PC-9 (cell line): Measurements from ENCODE around the gene MCTP1. TPM values are rescaled to one million over a fixed set of nuclear protein-coding genes. Genes with fewer than 3 reads are reported as not detected.

Experiments used
- BruUV-seq: library from RNA; stranded (reverse); fragments of 400-500 nt; replicated peaks from 2 replicates; lab custom pipeline; 2021; lab: Mats Ljungman, UMichigan
- CTCF ChIA-PET: fragments of 300-600 bp; sonication (Branson Sonifier 250); formaldehyde crosslinking; loops from one replicate; lab custom pipeline; 2022; ENCODE audit warnings: antibody characterized with exemption; lab: Charles Lee
- POLR2A ChIA-PET: fragments of 300-600 bp; sonication (Branson Sonifier 250); formaldehyde crosslinking; loops from one replicate; lab custom pipeline; 2022; ENCODE audit warnings: antibody characterized with exemption; ENCODE audit not compliant: unreplicated experiment; lab: Charles Lee
- DNase-seq, 2 experiments: peaks; one replicate each; pipeline versions ENCODE4 v3.0.0 to v3.0.0-alpha.2; 2015 to 2022; ENCODE audit warnings: mixed read lengths in 1 of 2
- H2AFZ ChIP-seq: fragments of 200-600 bp; sonication (generic); 2 replicates; pipeline ENCODE4 v1.8.1; 2017; ENCODE audit warnings: antibody characterized with exemption
- H3F3A ChIP-seq: fragments of 200-600 bp; sonication (generic); 2 replicates; pipeline ENCODE4 v1.8.1; 2017; ENCODE audit warnings: antibody characterized with exemption, mild to moderate bottlenecking, low read depth; ENCODE audit not compliant: insufficient read depth
- H3K27ac ChIP-seq: fragments of 200-600 bp; sonication (generic); 2 replicates; pipeline ENCODE4 v1.6.1; 2016; ENCODE audit warnings: mixed run types
- H3K27me3 ChIP-seq: fragments of 200-600 bp; sonication (generic); 2 replicates; pipeline ENCODE4 v1.6.1; 2016; ENCODE audit warnings: low read depth, mixed run types; ENCODE audit not compliant: insufficient read depth
- H3K36me3 ChIP-seq: fragments of 200-600 bp; sonication (generic); 2 replicates; pipeline ENCODE4 v1.6.1; 2016; ENCODE audit warnings: low read depth, mixed run types
- H3K4me1 ChIP-seq: fragments of 200-600 bp; sonication (generic); replicated peaks from 2 replicates; pipeline ENCODE4 v1.6.1; 2016; ENCODE audit warnings: mixed run types; ENCODE audit not compliant: insufficient read depth
- H3K4me2 ChIP-seq: fragments of 200-600 bp; sonication (generic); 2 replicates; pipeline ENCODE4 v1.6.1; 2017; ENCODE audit warnings: mixed run types
- H3K4me3 ChIP-seq: fragments of 200-600 bp; sonication (generic); 2 replicates; pipeline ENCODE4 v1.6.1; 2016; ENCODE audit warnings: mixed run types
- H3K79me2 ChIP-seq: fragments of 200-600 bp; sonication (generic); 2 replicates; pipeline ENCODE4 v1.6.1; 2017; ENCODE audit warnings: low read depth, mixed run types
- H3K9me2 ChIP-seq: fragments of 200-600 bp; sonication (generic); 2 replicates; pipeline ENCODE4 v1.8.1; 2017; ENCODE audit warnings: mild to moderate bottlenecking; ENCODE audit not compliant: insufficient read depth
- H3K9me3 ChIP-seq: fragments of 200-600 bp; sonication (generic); 2 replicates; pipeline ENCODE4 v1.8.1; 2016; ENCODE audit warnings: low read depth; ENCODE audit not compliant: insufficient read depth
- H4K20me1 ChIP-seq: fragments of 200-600 bp; sonication (generic); 2 replicates; pipeline ENCODE4 v1.8.1; 2017; ENCODE audit not compliant: insufficient read depth
- EZH2 ChIP-seq: fragments of 200-600 bp; sonication (generic); IDR thresholded peaks from 2 replicates; pipeline ENCODE4 v1.8.0; 2017; ENCODE audit warnings: antibody characterized with exemption, low read depth
- intact Hi-C: fragments of 100-400 bp; cut with micrococcal nuclease; formaldehyde crosslinking; loops from one replicate; pipeline ENCODE4 v1.10.0; 2022; ENCODE audit not compliant: unreplicated experiment
- total RNA-seq: library from RNA; stranded (reverse); gene quantifications from 2 replicates; pipeline ENCODE4 v1.2.3, GENCODE V29; 2021
- TF ChIP-seq, protein P1 (sequence below): fragments of 200-600 bp; sonication (generic); conservative IDR thresholded peaks from 2 replicates; pipeline ENCODE4 v1.6.1; 2017; ENCODE audit warnings: mixed run types, antibody characterized with exemption, mild to moderate bottlenecking, moderate library complexity

Gene MCTP1
- total RNA-seq, 1 experiment from 2014 or later = 3.9 TPM

DNA sequence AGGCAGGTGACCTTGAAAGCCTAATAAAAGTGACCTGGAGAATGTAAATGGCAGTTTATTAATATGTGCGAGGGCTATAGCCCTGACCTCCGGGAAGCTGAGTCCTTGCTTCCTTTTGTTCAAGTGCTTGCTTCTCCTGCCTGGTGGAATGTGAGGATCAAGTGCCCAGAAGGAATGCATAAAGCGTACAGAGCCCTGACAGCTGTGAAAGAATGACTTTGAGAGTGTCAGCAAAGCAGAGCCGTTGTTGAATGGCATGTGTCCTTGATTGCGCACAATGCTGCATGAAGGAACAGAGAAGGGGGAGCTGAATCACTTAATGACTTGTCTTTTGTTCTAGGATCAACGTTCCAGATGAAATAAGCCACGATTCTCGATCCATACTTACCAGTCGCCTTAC, 533.4 kb downstream of the MCTP1 start:
- Histone ChIP-seq H3K4me2 (no peak overlapping the region), H2AFZ (no peak overlapping the region), H3K9me3 (no peaks in the 10 kb centered on the region), H3F3A (no peaks in the 10 kb centered on the region), H3K9me2 (no peaks in the 10 kb centered on the region), H3K4me3 (no peak overlapping the region), H3K27me3 (no peaks in the 10 kb centered on the region), H3K36me3 (no peaks in the 10 kb centered on the region), H3K4me1 (no peaks in the 10 kb centered on the region), H3K79me2 (no peaks in the 10 kb centered on the region), H3K27ac (no peak overlapping the region), H4K20me1 (no peaks in the 10 kb centered on the region)
- CTCF ChIA-PET = no interaction called here
- TF ChIP-seq, protein P1, sequence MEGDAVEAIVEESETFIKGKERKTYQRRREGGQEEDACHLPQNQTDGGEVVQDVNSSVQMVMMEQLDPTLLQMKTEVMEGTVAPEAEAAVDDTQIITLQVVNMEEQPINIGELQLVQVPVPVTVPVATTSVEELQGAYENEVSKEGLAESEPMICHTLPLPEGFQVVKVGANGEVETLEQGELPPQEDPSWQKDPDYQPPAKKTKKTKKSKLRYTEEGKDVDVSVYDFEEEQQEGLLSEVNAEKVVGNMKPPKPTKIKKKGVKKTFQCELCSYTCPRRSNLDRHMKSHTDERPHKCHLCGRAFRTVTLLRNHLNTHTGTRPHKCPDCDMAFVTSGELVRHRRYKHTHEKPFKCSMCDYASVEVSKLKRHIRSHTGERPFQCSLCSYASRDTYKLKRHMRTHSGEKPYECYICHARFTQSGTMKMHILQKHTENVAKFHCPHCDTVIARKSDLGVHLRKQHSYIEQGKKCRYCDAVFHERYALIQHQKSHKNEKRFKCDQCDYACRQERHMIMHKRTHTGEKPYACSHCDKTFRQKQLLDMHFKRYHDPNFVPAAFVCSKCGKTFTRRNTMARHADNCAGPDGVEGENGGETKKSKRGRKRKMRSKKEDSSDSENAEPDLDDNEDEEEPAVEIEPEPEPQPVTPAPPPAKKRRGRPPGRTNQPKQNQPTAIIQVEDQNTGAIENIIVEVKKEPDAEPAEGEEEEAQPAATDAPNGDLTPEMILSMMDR = no peak
- TF ChIP-seq EZH2 = no peak
- intact Hi-C loops = no loop called here
- DNase-seq = no peak
- POLR2A ChIA-PET = no interaction called here
- no TSS peak for BruUV-seq

DNA sequence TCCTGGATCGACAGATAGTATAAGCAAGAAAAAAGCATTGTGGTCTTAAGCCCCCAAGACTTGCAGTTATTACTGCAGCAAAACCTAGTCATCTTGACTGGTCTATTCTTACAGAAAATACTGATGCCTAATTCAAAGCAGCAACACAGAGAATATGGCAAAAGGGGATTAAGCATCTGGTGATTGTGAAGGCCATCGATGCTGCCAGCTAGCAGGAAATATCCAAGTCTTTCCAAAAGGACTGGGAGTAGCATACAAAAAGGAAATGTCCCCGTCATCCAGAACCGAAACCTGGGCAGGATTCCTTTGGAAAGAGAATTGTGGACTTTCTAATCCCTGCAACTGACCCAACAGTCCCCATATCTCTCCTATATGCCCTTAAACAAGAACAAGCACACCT, 534.2 kb downstream of the MCTP1 start:
- no peaks in the 10 kb centered on the region for H3K36me3 ChIP-seq
- CTCF ChIA-PET = no interaction called here
- no peaks in the 10 kb centered on the region for H3K4me1 ChIP-seq
- BruUV-seq = no TSS peak
- no peak for DNase-seq
- POLR2A ChIA-PET = no interaction called here
- H3K79me2 ChIP-seq = no peaks in the 10 kb centered on the region
- H3K9me2 ChIP-seq = no peaks in the 10 kb centered on the region
- H3F3A ChIP-seq = no peaks in the 10 kb centered on the region
- no peaks in the 10 kb centered on the region for H3K27me3 ChIP-seq
- no peak overlapping the region for H3K27ac ChIP-seq
- TF ChIP-seq EZH2 = no peak
- TF ChIP-seq, protein P1 = no peak
- H2AFZ ChIP-seq = no peak overlapping the region
- H3K4me3 ChIP-seq = no peak overlapping the region
- H3K4me2 ChIP-seq = no peak overlapping the region
- H4K20me1 ChIP-seq = no peaks in the 10 kb centered on the region
- intact Hi-C loops = no loop called here
- H3K9me3 ChIP-seq = no peaks in the 10 kb centered on the region

DNA sequence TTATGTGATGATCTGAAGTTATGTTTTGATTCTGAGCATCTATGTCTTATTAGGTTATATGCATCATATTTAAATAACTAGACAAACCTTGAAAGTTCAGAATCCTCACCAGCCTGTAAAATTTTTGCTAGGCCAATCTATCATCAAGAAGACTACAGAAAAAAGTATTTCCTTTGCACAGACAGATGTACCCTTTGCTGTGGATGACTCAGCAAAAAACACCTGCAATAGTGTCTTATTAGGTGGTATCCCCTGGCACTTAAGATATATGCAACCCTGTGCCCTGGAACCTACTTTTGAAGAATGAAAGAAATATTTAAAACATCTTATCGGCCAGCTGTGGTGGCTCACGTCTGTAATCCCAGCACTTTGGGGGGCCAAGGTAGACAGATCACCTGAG, 535.9 kb downstream of the MCTP1 start:
- H3K79me2 ChIP-seq = no peaks in the 10 kb centered on the region
- CTCF ChIA-PET = no interaction called here
- no peaks in the 10 kb centered on the region for H3K9me2 ChIP-seq
- H3K36me3 ChIP-seq = no peaks in the 10 kb centered on the region
- no peak for DNase-seq
- POLR2A ChIA-PET = no interaction called here
- intact Hi-C loops = no loop called here
- no peaks in the 10 kb centered on the region for H4K20me1 ChIP-seq
- H3K4me1 ChIP-seq = no peaks in the 10 kb centered on the region
- H2AFZ ChIP-seq = no peak overlapping the region
- H3K9me3 ChIP-seq = no peaks in the 10 kb centered on the region
- H3F3A ChIP-seq = no peaks in the 10 kb centered on the region
- no TSS peak for BruUV-seq
- H3K4me2 ChIP-seq = no peak overlapping the region
- no peak for TF ChIP-seq EZH2
- TF ChIP-seq, protein P1 = no peak
- no peak overlapping the region for H3K27ac ChIP-seq
- H3K4me3 ChIP-seq = no peak overlapping the region
- H3K27me3 ChIP-seq = no peaks in the 10 kb centered on the region
